ENCODE measurements around the gene TPSAB1.

Gene TPSAB1

DNA sequence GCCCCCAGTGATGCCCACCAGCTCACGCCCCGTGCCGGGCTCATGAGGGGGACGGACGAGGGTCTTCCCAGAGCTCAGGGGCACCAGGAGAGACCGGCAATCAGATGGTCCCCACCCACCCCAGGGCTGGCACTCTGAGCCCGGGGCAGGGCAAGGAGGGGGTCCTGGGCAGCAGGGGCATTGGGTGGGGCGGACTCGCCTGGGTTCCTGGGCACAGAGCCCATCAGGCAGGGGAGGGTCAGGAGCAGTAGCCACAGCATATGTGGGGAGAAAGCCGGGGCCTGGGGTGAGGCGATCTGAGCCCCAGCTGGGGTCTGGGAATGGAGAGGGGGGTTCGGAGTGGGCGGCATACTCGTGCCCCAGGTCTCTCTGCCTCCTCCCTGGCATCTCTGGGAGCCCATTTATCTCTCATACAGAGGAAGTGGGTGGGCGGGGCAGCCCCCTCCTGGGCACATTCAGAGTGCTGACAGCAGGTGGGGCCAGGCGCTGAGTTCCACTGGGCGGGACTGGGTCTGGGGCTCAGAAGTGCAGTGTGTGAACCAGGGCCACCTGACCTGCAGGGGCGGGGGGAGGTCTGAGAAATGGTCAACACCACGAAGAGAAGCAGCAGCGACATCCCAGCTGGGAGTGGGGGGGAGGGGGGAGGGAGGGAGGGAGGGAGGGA, 48.4 kb downstream of the TPSAB1 start:
- no peak for DNase-seq

DNA sequence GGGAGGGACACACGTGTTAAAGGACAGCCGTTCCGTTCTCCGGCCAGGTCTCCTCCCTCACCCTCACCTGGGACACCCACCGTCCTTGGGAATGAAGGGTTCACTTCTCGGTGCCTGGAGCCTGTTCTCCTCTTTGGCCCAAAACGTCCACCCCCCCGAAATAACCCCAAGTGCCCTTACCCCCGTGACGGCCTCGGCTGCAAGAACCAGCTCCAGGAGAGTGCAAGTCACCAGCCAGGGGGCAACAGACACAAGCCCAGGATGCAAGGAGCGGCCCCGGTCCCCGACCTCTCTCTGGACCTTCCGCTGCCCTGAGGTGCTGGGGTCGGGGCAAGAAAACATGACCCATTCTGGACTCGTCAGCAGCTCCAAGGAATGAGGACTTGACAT, 49.0 kb downstream of the TPSAB1 start:
- DNase-seq: no peak

DNA sequence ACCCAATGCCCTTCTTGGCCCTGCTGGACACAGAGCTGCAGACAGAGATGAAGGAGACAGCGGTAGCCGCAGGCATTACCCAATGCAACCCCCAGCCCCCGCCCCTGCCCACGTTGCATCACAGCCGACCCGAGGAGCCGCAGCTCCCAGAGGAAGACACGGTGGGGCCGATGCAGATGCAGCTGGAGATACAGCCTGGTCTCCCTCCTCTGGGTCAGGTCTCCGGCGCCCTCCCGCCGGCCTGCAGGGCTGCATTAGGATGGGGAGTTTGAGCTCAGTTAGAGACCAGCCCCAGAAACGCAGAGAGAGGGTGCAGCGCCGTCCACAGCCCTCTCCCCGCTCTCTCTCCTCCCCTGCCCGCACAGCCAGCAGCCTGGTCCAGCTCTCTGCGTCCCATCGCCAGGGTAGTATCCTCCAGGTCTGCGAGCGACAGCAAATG, 49.6 kb downstream of the TPSAB1 start:
- no peak for DNase-seq

DNA sequence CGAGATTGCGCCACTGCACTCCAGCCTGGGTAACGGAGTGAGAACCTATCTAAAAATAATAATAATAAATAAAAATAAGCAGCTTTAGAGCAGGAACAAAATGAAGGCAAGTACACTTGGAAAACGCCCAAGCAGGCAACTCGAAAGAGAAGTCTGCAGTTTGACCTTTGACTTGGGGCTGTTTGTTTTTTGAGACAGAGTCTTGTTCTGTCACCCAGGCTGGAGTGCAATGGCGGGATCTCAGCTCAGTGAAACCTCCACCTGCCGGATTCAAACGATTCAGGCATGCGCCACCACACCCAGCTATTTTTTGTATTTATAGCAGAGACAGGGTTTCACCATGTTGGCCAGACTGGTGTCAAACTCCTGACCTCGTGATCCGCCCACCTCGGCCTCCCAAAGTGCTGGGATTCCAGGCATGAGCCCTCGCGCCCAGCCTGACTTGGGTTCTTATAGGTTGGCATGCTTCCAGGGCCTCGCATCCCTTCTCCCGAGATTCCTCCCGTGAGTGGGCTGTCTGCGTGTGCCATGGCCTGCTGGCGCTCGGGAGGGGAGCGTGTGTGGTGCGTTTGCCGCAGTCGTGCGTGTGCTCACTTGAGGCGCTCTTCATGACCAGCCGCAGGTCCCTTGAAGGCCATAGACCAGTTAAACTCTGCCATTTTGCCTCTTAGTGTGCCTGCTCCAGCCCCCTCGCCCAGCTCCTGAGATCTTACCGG, 50.5 kb downstream of the TPSAB1 start:
- no peak for DNase-seq

DNA sequence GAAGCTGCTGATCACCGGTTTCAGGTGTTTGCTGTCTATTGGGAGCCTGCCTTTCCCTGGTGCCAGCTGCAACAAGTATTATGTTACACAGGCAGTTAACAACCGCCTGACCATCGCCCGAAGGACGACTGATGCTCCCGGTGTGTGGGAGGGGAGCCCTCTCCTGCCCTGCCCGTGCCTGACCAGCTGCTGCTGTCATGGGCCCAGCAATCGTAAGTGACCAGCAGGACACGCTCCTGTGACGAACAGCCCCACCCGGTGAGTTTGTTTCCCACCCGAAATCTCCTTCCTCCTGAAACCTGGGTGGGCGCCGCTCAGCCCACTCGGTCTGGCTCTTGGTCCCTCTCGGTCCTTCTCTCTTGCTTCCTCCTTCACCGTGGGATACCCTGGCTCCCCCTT, 51.1 kb downstream of the TPSAB1 start:
- peak in 1 of 2 experiments; percentile 46 for DNase-seq
